Vagina (tissue), 2 donors: ENCODE measurements around the gene MSANTD1.

Source experiments
- POLR2AphosphoS5 ChIP-seq, 2 donors: sonication (generic); formaldehyde crosslinking; IDR thresholded peaks; one replicate each; pipeline ENCODE4 v1.9.0; 2017; ENCODE audit warnings: antibody characterized with exemption in 2 of 2, mild to moderate bottlenecking in 2 of 2, low read depth in 1 of 2; ENCODE audit not compliant: insufficient read depth in 1 of 2
- TF ChIP-seq, protein P1 (sequence below), 3 experiments: fragments of 450-650 bp in 2 of 3; fragments of 200-600 bp in 1 of 3; sonication (generic) in 1 of 3; IDR thresholded peaks; one replicate each; pipeline ENCODE4 v1.5.1; 2017 to 2019; ENCODE audit warnings: antibody characterized with exemption in 3 of 3, mild to moderate bottlenecking in 2 of 3, moderate library complexity in 2 of 3

- TF ChIP-seq POLR2AphosphoS5 (IDR thresholded peaks at IDR 0.05; ENCODE audit: insufficient read depth in 1 of 2, low read depth in 1 of 2) = no peak
- TF ChIP-seq, protein P1, sequence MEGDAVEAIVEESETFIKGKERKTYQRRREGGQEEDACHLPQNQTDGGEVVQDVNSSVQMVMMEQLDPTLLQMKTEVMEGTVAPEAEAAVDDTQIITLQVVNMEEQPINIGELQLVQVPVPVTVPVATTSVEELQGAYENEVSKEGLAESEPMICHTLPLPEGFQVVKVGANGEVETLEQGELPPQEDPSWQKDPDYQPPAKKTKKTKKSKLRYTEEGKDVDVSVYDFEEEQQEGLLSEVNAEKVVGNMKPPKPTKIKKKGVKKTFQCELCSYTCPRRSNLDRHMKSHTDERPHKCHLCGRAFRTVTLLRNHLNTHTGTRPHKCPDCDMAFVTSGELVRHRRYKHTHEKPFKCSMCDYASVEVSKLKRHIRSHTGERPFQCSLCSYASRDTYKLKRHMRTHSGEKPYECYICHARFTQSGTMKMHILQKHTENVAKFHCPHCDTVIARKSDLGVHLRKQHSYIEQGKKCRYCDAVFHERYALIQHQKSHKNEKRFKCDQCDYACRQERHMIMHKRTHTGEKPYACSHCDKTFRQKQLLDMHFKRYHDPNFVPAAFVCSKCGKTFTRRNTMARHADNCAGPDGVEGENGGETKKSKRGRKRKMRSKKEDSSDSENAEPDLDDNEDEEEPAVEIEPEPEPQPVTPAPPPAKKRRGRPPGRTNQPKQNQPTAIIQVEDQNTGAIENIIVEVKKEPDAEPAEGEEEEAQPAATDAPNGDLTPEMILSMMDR (IDR thresholded peaks at IDR 0.05) = no peak
Observed at GRCh38 chr4:3293401-3294391, 44.7 kb downstream of the MSANTD1 start.
